GM12865 (cell line): Measurements from ENCODE around the gene STMN1.

Experiments used
- DNase-seq: peaks from one replicate; pipeline ENCODE4 v3.0.0; 2010; ENCODE audit warnings: low read depth
- H3K4me3 ChIP-seq: 2 replicates; pipeline ENCODE4 v1.5.1; 2011; ENCODE audit warnings: mild to moderate bottlenecking, low read depth, low read length, control low read depth
- CTCF ChIP-seq: IDR thresholded peaks from 2 replicates; pipeline ENCODE4 v1.5.1; 2011; ENCODE audit warnings: low read length, control low read depth, low read depth, inconsistent platforms; ENCODE audit not compliant: insufficient read depth; ENCODE audit errors: missing control alignments

Gene STMN1

GRCh38 chr1:25863486-25864262, 42.5 kb downstream of the STMN1 start:
- no peak for TF ChIP-seq CTCF
- no peak for DNase-seq
- H3K4me3 ChIP-seq = no peak overlapping the region

GRCh38 chr1:25862785-25863485, 43.3 kb downstream of the STMN1 start:
- H3K4me3 ChIP-seq = no peak overlapping the region
- no peak for TF ChIP-seq CTCF
- DNase-seq = no peak

- no peak for TF ChIP-seq CTCF
- peak; percentile 20 for DNase-seq
- H3K4me3 ChIP-seq = no peak overlapping the region
Measured at GRCh38 chr1:25861316-25862286, 44.6 kb downstream of the STMN1 start.

- peak within 1 kb of the TSS; percentile 98 for H3K4me3 ChIP-seq
- peak; percentile 94 for DNase-seq
- TF ChIP-seq CTCF = no peak
Measured at GRCh38 chr1:25858906-25859789, 47.1 kb downstream of the STMN1 start, which contains the start of gene AUNIP. TSS of gene AUNIP (minus strand) at chr1:25859457. CDS start at chr1:25859357, 100 bp downstream.

- DNase-seq = peak; percentile 19
- no peak for TF ChIP-seq CTCF
- peak overlapping the region; percentile 98 for H3K4me3 ChIP-seq
Measured at GRCh38 chr1:25858494-25858893, 47.7 kb downstream of the STMN1 start.

GRCh38 chr1:25856856-25857255, 49.4 kb downstream of the STMN1 start:
- no peak for DNase-seq
- TF ChIP-seq CTCF = no peak
- H3K4me3 ChIP-seq = no peak overlapping the region
